Cardiac fibroblast (primary cell): ENCODE results near the gene CRIM1.
A peak's percentile ranks its signal among the peaks of the same experiment; 100 is the strongest.

Experiments
- DNase-seq, 2 donors: peaks; one replicate each; pipeline versions ENCODE4 v3.0.0 to v3.0.0-alpha.2; 2010; ENCODE audit warnings: low read depth in 2 of 2
- H3K4me3 ChIP-seq, 2 donors: replicated peaks in 1 of 2; 1 replicate in 1 of 2; 2 replicates in 1 of 2; pipeline ENCODE4 v1.5.1; 2011; ENCODE audit warnings: low read depth in 2 of 2, low read length in 2 of 2, mild to moderate bottlenecking in 2 of 2, moderate library complexity in 1 of 2
- TF ChIP-seq, protein P1 (sequence below): IDR thresholded peaks from one replicate; pipeline ENCODE4 v1.5.1; 2011; ENCODE audit warnings: low read depth, mild to moderate bottlenecking, low read length, inconsistent platforms

The CRIM1 gene

GRCh38 chr2:36530983-36531354, 175.4 kb downstream of the CRIM1 start:
- TF ChIP-seq, protein P1, sequence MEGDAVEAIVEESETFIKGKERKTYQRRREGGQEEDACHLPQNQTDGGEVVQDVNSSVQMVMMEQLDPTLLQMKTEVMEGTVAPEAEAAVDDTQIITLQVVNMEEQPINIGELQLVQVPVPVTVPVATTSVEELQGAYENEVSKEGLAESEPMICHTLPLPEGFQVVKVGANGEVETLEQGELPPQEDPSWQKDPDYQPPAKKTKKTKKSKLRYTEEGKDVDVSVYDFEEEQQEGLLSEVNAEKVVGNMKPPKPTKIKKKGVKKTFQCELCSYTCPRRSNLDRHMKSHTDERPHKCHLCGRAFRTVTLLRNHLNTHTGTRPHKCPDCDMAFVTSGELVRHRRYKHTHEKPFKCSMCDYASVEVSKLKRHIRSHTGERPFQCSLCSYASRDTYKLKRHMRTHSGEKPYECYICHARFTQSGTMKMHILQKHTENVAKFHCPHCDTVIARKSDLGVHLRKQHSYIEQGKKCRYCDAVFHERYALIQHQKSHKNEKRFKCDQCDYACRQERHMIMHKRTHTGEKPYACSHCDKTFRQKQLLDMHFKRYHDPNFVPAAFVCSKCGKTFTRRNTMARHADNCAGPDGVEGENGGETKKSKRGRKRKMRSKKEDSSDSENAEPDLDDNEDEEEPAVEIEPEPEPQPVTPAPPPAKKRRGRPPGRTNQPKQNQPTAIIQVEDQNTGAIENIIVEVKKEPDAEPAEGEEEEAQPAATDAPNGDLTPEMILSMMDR, result peak; percentile 44
- H3K4me3 ChIP-seq, result no peak overlapping the region
- DNase-seq, result peak; percentile 93 to 94

DNA sequence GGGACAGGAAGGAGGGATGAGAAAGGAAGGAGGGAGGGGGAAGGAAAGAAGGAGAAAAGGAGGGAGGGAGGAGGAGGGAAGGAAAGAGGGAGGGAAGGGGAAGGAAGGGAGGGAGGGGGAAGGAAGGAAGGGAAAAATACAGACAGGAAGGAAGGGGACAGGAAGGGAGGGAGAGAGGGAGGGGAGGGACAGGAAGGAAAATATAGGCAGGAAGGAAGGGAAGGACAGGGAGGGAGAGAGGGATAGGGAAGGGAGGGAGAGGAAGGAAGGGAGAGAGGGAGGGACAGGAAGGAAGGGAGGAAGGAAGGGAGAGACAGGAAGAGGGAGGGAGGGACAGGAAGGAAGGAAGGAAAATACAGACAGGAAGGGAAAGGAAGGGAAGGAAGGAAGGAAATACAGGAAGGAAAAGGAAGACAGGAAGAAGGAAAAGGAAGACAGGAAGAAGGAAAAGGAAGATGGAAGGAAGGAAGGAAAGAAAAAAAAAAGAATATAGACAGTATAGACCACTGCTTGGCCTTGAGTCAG, 178.8 kb downstream of the CRIM1 start:
- TF ChIP-seq, protein P1, result no peak
- H3K4me3 ChIP-seq, result no peak overlapping the region
- DNase-seq, result no peak

DNA sequence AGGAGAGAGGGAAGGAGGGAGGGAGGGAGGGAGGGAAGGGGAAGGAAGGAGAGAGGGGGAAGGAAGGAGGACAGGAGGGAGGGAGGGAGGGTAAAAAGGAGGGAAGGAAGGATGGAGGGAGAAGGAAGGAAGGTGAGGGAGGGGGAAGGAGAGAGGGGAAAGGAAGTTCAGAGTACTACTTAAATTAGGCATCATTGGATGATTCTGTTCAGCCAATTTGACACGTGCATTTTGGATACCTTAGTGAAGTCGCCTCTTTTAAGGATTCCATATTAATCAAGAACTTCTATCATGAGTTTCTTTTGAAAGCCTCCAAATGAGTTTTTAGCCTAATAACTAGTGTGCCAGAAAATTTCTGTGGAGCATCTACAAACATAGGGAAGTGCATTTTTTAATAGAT, 179.5 kb downstream of the CRIM1 start:
- no peak for DNase-seq
- TF ChIP-seq, protein P1, result no peak
- H3K4me3 ChIP-seq, result no peak overlapping the region

- no peak overlapping the region for H3K4me3 ChIP-seq
- no peak for DNase-seq
- TF ChIP-seq, protein P1, result no peak
Measured at GRCh38 chr2:36536776-36537175, 181.2 kb downstream of the CRIM1 start.

- TF ChIP-seq, protein P1, result no peak
Measured at GRCh38 chr2:36538335-36538734, 182.8 kb downstream of the CRIM1 start.

DNA sequence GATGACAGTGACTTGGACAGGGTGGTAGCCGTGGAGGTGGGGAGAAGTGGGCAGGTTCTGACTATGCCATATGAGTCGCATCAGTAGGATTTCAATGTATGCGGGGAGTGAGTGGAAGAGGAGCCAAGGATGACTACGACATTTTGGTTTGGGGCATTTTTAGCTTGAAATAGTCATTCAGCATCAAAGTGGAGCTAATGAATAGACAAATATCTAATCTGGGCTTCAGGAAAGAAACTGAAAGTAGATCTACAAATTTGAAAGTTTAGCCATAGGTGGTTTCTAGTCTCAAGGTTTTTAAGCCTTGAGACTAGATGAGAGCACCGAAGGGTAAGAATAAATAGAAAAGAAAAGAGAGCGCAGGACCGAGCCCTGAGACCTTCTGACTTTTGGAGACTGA, 184.1 kb downstream of the CRIM1 start:
- TF ChIP-seq, protein P1, result no peak
- H3K4me3 ChIP-seq, result no peak overlapping the region
- peak in 1 of 2 donors; percentile 65 for DNase-seq

More at GRCh38 chr2:36538335-36538734, 182.8 kb downstream of the CRIM1 start:
- no peak overlapping the region for H3K4me3 ChIP-seq
- DNase-seq, result peak in 1 of 2 donors; percentile 44
